HG02840 (cell line): ENCODE data around the gene TEX53.

Experiments used
- ATAC-seq: cut with Tn5 transposase; IDR thresholded peaks from one replicate; pipeline ENCODE4 v1.9.1; 2021; ENCODE audit warnings: mild to moderate bottlenecking, moderate library complexity, moderate number of reproducible peaks; ENCODE audit not compliant: unreplicated experiment, low FRiP score

The TEX53 gene

DNA sequence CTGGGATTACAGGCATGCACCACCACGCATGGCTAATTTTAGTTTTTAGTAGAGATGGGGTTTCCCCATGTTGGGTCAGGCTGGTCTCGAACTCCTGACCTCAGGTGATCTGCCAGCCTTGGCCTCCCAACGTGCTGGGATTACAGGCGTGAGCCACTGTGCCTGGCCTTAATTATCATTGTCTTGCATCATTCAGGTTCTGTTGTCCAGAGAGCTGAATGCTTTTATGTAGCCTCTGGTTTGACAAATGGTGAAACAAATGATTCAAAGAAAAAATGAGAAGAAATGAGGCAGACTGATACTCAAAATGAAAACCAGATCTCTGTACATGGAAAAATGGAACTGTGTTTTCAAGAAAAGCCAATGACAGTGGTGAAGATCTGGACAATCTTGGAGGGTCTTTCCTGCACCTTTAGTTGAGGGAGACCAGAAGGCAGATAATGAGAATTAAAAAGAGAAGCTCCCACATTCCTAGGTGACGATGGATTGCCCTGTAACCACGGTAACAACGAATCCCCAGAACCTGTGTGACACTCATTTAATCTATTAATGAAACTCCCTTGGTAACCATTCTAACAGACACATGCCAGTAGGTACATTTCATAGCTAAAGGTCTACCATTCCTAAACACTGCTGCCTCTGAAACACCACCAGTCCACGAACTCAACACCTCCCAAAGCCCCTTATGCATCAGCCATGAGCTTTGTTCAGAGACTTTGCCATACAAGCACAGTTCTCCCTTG is 22.8 kb upstream of the TEX53 start:
- no peak for ATAC-seq

DNA sequence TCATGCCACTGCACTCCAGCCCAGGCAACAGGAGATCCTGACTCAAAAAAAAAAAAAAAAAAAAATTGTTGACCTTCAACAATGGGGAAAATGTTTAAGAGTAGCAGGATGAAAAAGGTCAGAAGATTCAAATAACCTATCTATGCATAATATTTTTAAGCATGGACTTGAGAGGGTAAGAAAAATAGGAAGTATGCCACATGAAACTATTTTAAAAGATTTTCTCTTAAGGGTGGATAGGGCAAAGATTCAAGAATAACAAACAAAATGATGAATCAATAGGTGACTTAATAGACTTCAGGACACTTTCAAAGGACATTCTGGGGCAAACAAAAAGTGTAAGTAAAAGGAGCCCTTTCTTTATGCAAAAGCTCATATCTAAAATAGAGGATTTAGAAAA is 21.2 kb upstream of the TEX53 start:
- ATAC-seq: no peak

DNA sequence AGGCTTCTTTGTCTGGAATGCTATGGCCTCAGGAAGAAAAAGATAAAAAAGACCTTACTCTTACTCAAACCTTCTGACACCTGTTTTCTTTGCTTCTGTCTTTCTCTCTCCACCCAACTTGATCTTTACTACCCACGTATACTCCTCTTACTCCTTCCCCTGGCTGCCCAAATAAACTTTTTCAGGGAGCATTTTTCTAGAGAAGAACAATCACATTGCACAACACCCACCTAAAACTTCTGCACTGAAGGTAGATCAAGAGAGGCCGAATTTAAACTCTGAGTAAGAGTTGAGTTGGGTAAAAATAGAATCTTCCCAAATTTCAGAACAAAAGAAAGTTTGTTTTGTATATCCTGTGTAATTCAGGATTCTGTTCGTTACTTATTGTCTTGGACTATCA is 20.5 kb upstream of the TEX53 start:
- ATAC-seq: no peak

DNA sequence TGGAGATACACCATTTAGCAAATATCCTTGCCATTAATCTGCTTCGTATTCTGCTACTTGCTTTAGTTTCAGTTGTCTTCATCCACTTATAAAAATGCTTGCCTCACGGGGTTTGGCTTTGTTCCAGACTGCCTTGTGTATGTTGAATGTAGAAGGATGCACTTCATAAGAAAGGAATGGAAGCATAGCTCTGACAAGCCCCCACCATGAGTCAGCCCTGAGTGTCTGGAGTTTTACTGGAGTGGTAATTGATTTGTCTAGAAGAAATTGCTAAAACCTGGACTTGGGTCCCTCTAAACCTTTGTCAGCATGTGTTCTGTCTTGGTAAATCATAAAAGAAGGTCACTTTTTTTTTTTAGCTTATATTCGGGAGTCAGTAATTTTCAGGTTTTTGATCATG is 19.8 kb upstream of the TEX53 start:
- ATAC-seq: no peak

DNA sequence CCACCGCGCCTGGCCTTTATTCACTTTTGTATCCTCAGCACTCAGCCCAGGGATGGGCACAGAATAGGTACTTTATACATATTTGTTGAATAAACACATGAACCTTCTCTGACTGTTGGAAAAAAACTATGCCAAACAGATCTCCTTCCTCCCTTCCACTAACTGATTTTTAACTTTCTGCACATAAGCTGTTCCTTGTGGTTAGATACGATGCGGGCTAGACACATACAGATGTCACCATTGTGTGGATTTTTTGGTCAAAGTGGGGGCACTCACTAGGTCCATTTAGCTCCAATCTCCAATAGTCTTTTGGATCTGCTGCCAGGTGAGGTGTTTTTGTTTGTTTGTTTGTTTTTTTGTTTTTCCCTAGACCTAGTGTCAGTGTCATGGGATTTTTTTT is 19.3 kb upstream of the TEX53 start:
- ATAC-seq: no peak

DNA sequence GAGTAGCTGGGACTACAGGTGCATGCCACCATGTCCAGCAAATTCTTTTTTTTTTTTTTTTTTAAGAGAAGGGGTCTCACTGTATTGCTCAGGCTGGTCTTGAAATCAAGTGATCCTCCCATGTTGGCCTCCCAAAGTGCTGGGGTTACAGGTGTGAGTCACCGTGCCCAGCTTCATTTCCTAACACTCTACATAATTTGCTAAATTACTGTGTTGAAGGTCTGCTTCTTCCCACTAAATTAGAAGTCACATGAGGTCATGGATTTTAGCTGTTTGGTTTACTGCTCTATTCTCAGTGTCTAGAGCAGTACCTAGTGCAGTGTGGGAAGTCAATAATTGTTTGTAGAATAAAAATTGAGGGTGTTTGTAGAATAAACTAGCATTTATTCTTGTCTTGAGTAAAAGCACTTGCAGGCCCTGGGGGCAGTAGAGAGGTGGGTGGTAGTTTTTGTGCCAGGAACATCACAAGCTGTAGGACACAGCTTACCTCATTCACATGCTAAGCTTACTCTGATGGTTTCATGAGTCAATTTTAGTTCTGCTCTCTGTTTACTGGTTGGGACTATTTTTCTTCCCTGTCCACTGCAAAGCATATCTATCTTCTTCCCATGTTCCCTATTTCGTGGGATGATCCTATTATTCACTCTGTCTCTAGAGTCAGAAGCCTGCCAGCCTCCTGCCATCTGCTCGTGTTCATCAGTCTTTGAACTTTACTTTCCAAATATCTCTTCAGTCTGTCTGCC is 17.4 kb upstream of the TEX53 start:
- no peak for ATAC-seq

DNA sequence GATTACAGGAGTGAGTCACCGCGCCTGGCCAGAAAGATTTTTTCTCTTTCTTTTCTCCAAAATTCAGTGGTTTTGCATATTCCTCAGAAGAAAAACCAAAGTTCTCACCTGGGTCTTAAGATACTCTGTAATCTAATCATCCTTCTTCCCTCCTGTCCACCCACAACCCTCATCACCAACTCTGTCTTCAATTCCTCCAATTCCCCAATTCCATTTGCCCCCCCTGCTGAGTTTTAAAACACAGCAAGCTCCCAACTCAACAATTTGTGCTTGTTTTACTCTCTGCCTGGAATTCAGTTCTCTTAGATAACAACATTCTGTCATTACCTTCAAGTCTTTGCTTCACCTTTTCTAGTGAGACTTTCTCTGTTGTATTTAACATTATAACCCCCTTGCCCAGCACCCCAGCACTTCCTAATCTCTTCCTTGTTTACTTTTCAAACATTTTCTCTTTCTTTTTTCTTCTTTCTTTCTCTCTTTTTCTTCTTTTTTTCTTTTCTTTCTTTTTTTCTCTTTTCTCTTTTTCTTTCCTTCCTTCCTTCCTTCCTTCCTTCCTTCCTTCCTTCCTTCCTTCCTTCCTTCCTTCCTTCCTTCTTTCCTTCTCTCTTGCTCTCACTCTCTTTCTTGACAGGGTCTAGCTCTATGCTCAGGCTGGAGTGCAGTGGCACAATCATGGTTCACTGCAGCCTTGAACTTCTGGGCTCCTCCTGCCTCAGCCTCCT is 16.6 kb upstream of the TEX53 start:
- no peak for ATAC-seq

DNA sequence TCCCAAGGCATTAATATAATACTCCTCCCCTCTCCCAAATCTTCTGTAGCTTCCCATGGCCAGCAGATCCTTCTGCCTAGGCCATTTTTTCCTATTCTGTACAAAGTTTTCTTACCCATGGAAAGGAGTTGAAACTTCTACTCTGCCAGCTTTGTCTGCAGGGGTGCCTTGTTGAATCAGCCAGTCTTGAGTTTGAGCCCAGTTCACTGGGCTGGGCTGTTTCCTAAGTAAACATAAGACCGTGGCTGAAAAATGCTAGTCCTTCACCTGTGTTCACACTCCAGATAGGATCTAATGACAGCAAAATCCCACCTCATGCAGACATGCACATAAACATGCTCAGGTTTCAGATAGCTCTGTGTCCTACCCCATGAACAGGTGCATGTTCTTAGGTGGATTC is 14.0 kb upstream of the TEX53 start:
- ATAC-seq: no peak

DNA sequence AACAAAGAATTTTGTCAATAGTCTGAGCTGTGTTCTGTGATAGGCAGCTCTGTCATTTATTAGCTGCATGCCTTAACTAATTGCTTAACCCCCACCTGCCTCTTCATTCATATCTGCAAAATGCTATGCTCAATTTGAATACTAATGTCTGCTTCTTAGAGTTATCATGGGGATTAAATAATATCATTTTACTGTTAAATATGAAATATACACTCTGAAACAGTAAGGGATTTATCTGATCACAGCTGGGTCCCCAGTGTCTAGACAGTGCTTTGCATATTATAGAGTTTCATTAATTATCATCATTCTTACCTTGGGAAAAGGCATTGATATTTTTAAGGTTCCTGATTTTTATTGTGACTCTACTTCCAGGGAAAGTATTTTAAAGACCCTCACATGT is 12.4 kb upstream of the TEX53 start:
- no peak for ATAC-seq

DNA sequence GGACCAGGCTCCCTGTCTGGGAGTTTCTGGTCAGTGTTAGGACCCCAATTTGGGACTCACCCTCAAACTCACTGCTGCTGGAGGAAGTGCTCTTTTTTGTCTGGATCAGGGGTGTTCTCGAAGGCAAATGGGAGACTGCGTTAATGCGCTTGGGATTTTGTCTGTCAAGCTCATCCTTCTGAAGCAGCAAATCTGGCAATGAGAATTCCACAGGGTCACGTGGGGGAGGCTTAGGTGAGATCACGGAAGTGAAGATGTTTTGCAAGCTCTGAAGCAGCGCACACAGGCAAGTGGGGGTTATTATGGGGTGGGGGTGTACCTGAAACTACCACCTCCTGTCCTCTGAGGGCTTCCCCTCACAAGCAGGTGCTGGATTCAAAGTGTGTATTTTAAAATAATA is 10.5 kb upstream of the TEX53 start:
- no peak for ATAC-seq

DNA sequence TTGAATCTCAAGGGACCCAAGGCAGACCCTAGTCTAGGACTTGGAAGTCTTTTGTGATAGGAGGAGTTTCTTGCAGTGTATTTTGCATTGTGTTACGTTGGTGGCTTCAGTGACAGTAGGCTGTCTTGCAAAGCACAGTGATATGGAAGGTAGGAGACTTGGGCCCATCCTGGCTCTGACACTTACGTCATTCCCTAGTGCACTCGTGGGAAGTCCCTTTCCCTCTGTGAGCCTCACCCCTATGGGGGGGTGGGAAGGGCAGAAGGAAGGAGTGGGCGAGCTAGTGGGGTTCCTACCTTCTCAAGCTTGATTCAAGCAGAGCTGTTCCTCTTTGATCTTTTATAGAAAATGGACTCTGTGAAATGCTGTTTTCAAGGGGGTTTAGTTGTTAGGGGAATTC is 9.2 kb upstream of the TEX53 start:
- no peak for ATAC-seq

DNA sequence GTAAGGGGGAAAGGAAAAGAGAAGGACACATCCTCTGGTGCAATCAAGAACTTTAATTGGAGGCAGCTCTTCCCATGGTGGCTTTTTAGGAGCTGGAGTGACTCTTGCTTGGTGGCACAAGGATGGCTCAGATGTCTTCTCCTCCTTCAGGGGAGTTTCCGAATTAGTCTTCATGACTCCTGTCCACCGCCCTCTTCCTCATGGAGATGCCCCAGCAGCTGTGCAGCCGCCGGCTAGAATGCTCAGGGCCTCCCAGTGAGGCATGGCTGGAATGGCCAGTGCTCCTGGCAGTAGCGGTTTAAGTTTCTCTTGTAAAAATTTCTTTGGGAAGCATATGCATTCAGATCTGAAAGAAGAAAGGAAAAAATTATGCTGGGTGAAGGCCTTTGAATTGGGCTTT is 8.8 kb upstream of the TEX53 start:
- no peak for ATAC-seq

DNA sequence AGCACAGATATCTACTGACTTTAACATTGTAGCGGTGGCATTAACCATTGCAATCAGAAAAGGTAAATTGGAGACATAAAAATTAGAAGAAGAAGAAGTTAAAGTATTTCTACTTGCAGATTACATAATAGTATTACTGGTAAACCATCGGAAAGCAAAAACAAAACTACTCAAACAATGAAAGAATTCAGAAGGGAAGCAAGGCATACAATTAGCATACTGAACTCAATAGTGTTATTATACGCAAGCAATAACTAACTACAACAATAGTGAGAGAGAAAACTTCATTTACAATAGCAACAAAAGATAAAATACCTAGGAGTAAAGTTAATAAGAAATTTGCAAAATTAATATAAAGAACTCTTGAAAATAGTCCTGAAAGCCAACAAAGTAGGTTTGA is 6.6 kb upstream of the TEX53 start:
- ATAC-seq: no peak

DNA sequence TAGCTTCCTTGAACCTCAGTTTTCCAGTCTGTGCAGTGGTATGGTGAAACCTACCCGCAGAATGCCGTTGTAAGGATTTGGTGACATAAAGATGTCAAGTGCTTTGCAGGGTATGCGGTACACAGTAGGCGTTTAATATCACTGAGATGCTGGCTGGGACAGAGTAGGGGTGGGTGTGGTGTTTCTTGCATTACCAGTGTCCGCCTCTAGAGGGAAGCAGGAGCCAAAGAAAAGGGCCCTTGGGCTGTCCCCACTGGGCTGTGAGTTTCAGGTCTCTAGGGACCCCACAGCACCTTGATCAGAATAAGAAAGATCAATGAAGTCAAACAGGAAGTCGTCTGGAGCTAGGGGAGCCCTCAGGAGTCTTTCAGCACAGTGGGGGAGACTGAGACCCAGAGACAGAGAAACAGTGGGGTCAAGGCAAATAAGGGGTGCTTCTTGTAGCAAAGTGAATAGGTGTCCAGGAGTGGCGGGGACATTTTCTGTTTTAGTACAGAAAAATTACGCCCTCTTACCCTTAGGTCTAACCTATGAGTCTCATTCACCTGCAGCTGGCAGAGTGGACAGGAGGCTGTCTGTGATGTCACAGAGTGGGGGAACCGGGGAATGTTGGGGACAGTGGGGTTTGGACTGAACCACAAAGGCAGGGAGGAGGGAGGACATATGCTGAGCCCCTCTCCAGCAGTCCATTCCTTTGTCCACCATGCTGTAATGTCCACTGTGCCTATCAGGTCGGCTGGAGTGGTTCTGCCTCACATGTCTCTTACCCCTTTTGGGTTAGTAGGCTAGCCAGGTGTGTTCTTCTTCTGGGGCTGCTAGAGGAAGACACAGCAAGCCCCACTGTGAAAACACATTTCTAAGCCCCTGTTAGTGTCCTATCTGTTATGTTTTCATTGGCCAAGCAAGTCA is 4.7 kb upstream of the TEX53 start:
- ATAC-seq: peak; percentile 65

DNA sequence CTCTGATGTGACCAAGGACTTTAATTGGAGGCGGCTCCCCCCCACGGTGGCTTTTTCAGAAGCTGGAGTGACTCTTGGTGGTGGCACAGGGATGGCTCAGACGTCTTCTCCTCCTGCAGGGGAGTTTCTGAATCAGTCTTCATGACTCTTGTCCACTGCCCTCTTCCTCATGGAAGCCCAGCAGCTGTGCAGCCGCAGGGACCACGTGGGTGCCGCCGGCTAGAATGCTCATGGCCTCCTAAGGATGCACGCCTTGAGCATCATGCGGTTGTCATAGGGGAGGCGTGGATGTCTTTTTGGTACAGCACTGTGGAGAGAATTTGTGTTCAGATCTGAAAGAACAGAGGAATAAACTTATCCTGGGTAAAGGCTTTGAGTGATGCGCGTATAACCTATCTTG is 1.3 kb downstream of the TEX53 start:
- ATAC-seq: no peak

DNA sequence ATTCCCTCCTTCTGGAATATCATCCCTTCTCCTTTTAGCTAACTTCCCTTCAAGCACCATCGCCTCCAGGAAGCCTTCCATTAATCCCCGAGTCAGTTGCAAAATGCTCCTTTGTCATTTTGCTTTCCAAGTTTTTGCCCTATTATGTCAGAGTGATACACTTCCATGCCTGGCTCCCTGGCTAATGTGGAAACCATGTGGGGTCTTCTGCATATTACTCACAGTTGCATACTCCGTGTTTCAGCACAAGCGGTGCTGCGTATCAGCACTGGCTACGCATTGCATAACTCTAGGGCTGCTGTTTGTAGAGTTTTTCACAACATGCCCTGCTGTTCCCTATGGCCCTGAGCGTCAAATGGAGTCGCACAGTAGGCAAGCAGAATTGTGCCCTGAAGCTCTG is 1.9 kb downstream of the TEX53 start:
- no peak for ATAC-seq

DNA sequence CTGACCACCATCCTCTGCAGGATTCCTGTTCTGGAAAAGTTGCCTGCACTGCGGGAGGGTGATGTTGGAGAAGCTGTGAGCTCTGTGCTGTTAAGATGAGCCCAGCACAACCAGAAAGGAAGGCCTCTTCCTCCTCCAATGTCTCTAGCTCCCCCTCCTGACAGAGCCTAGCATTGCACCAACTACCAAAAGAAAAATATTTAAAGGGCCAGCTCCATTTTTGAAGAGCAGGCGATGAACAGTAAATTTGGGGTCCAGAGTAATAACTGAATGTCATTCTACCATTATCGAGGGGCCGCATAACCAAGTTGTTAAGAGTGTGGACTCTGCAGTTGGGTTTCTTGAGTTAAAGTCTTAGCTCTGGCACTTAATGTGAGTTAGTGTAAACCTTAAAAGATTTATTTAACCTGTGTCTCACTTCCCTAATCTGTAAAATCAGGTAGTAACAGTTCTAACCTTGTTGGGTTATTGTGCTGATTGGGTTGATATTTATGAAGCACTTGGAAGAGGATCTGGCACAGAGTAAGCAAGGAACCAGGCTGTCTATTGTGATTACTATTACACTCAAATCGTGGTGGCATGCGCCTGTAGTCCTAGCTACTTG is 3.9 kb downstream of the TEX53 start:
- ATAC-seq: no peak

DNA sequence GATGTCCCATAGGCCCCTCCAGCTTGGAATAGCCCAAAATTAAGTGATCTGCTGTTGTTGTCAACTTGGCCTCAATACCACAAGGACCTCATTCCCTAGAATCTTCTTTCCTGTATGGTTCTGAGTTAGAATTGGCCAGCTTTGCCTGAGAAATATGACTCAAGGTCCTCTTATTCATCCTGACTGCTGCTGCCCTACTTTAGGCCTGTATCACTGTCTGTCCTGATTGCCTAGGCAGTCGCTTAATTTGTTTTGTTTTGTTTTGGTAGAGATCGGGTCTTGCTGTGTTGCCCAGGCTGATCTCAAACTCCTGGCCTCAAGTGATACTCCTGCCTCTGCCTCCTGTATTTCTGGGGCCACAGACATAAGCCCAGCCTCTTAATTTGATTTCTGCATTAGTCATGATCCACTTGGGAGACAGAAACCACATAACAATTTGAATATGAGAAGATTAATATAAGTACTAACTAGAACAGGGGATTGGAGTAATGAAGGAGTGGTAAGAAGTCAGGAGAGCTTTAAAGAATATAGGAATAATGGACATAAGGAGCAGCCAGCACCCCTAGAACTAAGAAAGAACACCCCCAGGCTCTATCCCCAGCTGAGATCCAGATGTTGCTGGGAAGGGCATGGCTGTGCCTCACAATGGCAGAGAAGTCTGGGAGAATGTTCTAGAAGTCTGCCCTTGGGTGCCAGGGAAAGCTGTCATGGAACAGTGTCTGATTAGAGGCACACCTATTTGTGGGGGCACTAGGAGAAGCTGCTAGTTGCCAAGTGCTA is 4.6 kb downstream of the TEX53 start:
- no peak for ATAC-seq

DNA sequence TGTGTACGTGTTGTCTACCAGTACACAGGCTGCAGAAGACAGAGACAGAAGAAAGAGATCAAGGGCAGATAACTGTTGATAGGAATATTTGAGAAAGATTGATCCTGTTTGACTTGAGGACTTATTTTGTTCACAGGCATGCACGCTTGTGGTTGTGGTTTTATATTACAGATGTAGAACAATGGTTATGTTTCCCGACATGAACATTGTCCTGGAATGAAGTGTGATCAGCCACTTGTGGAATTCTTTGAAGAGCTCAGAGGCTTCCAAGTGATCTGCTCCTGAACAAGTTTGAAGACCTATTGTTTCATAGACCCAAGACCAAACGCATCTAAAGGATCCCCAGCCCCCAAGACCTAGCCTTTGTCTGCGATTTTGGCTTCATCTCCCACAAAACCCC is 13.7 kb downstream of the TEX53 start:
- ATAC-seq: no peak
